ENCODE data around the gene NUMB.
A peak's percentile ranks its signal among the peaks of the same experiment; 100 is the strongest.
"Not testable (repeated sequence)": the region's sequence is repeated elsewhere in the genome, so short reads cannot be mapped to it uniquely, and the experiment has no call there.

NUMB gene

DNA sequence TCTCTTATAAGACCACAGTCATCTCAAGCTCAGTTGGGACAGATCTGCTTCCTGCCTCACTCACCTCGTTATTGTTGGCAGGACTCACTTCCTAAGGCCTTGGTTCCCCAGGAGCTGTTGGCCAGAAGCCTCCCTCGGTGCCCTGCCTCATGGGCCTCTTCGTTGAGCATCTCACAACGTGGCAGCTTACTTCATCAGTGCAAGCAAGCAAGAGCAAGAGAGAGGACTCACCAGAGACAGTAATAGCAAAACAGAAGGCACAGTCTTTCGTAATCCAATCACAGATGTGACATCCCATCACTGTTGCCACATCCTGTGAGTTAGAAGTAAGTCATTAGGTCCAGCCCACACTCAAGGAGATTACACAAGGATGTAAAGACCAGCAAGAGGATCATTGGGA is 5.1 kb upstream of the NUMB start:
- DNase-seq: peak; percentile 38

DNA sequence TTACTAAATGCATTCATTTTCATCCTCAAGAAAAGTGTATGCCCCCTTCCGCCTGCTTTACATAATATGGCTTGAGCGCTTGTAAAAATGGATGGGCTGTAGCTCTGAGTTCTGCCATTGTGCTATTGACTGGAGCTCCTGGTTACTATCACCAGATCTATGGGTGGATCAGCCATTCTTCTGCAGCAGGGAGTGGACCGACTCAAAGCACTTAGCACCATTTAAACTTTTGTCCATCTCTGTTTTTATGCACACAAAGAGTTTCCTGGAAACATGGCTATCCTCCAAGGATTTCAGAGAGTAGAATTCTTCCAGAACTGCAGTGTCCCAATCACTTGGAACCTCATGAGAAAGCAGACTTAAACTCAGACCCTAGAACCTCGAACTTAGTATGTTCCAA is 4.5 kb upstream of the NUMB start:
- DNase-seq: no peak

DNA sequence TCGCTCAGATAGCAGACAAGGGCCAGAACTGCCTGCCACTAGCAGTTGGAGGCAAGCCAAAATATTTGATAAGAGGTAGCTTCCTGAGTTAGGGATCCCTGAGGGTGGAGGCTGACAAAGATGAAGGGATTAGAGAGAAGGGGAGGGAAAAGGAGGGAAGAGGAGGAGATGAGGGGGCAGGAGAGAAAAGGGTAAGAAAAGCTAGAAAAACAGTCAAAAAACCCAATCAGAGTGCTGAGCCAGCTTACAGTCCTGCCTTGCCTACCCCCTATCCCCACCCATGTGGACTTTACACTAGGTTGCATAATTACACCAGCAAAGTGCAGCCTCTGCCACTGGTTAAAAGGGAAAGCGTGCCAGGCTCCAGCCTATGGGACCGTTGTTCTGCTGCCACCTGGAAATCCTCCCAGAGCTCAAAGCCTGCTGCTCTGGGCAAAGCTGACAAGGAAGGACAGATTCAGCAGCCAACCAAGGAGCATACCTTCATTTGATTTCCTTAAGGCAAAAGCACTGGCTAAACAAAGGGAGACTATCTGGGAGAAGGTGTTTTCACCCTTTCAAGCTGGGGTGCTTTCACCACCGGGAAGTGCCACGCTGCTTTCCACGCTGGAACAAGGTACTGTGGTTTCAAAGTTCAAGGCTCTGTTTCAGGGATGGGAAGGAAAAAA is 3.8 kb upstream of the NUMB start:
- DNase-seq: no peak

GRCh38 chr14:73461478-73462047 is 3.2 kb upstream of the NUMB start:
- no peak for DNase-seq

GRCh38 chr14:73460691-73461127 is 2.4 kb upstream of the NUMB start:
- no peak for DNase-seq

- DNase-seq: no peak
Measured at GRCh38 chr14:73459959-73460358, 1.6 kb upstream of the NUMB start.

DNA sequence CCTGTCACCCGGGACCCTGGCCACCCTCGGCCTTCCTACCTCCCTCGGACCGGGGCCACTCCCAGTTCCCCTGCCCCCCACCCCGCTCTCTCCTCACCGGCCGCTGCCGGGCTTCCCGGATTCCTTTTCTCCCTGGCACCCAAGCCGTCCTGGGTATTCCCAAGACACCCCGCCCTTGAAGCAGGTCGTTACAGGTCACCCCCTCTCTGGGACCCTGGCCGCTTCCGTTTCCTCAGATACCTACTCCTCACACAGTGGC is 493 bp downstream of the NUMB start:
- DNase-seq: no peak

DNA sequence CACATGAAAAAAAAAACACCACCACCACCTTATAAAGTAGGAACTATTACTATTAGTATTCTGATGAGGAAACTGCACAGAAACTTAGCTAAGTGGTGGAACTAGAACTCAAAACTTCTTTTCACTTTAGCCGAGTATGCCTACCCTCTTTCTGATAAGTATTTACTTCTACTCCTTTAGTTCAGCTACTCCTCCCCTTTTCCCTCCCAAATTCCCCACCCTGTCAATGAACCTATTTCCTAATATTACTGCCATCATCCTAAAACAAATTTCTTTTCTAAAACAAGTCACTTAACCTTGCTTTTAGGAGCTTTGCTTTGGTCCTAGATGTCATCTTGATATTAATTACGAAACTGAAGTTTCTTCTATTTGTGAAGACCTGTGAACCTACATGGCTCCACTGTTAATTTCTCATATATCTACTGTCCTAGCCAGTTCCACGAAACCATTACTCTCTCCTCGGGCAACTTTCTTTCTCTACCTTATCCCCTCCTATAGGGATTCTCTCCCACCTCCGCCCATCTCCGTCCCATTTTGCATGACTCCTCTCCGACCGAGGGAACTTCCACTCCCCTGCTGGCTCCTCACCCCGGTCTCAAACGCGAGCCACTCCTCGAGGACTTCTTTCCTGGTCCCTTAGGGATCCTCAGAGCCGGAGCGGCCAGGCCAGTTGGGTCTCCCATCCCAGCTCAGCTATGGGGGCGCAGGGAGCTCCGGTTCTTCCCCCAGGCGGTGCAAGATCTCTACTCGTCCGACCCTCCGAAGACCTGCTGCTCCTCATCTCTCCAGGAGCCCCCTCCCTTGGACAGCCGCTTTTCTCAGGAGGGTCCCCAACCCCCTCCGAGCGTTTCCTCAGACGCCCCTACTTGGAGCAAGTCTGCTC is 1.1 kb downstream of the NUMB start:
- peak; percentile 33 for DNase-seq

GRCh38 chr14:73455294-73455693 is 3.1 kb downstream of the NUMB start:
- no peak for DNase-seq

DNA sequence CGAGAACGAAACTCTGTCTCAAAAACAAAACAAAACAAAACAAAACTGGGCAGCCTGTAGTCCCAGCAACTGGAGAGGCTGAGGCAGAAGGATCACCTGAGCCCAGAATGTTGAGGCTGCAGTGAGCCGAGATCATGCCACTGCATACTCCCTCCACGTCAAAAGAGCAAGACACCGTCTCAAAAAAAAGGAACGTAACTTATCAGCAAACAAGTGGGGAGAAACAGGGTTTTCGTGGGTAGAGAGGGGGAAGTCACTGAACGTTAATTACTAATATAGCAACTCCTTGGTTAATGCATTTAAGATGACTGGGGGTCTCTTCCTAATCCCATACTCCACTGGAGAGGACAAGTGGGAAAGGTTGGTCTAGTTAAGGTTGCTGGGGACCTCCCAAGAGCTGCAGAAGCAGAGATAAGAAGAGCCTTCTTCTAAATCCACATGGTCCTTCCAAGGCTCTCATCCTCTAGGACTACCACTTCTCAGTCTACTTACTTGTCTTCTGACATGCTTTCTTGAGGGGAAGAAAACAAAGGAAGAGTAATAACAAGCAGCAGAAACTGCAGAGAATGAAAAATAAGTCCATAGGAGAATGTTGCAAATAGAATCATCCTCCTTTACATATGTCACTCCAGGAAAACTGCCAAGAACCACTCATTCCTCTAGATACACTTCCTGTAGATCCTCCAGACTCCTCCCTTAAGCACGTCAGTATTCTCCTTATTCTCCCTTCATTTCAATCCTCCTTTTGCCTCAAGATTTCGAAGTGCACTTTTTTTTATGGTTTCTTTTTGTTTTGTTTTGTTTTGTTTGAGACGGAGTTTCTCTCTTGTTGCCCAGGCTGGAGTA is 5.8 kb downstream of the NUMB start:
- DNase-seq: no peak

DNA sequence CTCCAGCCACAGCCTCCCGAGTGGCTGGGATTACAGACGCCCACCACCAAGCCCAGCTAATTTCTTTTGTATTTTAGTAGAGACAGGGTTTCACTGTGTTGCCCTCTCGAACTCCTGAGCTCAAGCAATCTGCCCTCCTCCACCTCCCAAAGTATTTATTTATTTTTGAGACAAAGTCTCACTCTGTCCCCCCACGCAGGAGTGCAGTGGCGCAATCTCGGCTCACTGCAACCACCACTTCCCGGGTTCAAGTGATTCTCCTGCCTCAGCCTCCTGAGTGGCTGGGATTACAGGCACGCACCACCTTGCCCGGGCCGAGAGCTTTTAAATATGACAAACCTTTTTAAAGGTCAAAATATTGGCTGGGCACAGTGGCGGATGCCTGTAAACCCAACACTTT is 14.6 kb downstream of the NUMB start:
- DNase-seq: no peak

DNA sequence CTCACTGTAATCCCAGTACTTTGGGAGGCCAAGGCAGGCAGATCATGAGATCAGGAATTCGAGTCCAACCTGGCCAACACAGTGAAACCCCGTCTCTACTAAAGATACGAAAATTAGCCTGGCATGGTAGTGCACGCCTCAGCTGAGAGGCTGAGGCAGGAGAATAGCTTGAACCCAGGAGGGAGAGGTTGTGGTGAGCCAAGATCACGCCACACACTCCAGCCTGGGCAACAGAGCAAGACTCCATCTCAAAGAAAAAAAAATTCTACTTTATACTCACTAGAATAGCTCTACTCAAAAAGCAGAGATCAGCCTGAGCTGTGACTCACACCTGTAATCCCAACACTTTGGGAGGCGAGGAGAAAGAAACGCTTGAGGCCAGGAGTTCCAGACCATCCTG is 17.1 kb downstream of the NUMB start:
- no peak for DNase-seq

DNA sequence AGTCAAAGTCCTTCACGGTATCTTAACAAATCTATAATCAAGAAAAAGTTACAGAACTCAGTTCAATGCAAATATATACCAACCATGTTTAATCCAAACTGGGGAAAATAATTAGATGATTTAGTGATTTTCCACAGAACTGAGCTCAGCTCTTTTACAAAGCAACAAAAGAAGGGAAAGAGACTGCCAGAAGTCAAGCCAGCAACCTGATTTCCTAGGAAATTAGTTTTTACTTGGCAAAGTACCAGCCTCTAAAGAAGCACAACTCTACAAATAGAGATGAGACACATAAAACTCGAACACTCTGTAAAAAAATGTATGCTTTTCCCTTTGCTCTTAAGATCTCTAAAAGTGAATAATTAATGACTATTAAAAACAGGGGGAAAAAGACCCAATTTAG is 19.4 kb downstream of the NUMB start:
- no peak for DNase-seq

DNA sequence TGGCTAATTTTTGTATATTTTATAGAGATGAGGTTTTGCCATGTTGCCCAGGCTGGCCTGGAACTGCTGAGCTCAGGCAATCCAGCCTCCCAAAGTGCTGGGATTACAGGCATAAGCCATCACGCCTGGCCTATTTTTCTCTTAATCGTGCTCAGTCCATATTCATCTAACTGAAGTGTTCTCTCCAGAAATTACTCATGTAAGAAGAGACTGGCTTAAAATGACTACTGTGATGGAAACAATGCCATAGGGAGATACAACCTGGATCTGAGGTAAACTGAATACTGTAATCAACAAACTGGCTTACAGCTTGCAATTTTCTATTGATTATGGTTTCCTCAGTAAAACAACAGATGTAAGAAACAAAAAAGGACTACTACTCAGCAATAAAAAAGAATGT is 21.1 kb downstream of the NUMB start:
- DNase-seq: no peak

GRCh38 chr14:73432124-73432523 is 26.2 kb downstream of the NUMB start:
- no peak for DNase-seq

GRCh38 chr14:73428353-73428824 is 30.0 kb downstream of the NUMB start:
- no peak for DNase-seq

GRCh38 chr14:73427516-73428264 is 30.7 kb downstream of the NUMB start:
- DNase-seq: no peak

DNA sequence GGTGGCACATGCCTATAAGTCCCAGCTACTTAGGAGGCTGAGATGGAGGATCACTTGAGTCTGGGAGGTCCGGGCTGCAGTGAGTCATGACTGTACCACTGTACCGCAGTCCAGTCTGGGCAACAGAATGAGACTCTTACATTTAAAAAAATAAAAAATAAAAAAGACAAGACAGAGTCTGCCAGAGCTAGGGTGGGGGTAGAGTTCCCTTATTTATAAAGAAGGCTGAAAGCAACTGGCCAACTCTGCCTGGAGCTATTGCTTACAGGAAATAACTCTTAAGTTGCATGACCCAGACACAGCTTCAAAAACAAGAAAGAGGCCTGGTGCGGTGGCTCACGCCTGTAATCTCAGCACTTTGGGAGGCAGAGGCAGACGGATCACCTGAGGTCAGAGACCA is 31.5 kb downstream of the NUMB start:
- DNase-seq: no peak

DNA sequence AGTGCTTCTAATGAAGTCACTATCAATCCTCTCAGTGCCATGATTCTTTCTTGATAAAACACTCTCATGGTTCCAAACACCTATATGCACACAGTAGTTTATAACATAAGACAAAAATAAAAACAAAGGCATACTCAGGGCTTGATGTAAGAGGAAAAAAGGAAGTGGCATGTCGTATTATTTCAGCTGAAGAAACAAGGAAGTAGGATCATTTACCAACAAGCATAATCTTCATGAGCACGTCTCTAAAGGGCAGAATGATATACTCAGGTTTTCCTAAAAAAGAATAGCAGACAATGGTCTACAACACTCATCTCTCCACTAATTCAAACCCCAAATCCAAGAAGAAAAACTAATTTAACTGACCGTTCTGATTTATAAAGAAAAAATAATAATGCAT is 33.9 kb downstream of the NUMB start:
- no peak for DNase-seq

DNA sequence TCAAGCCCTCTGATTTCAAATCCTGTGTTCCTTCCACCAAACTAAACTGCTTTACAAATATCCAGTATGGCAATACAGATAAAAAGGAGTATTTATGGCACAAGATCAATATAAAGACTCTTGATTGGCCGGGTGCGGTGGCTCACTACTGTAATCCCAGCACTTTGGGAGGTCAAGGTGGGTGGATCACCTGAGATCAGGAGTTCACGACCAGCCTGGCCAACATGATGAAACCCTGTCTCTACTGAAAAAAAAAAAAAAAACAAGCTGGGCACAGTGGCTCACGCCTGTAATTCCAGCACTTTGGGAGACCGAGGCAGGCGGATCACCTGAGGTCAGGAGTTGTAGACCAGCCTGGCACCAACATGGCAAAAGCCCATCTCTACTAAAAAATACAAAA is 35.3 kb downstream of the NUMB start:
- DNase-seq: not testable (repeated sequence)

- DNase-seq: no peak
Measured at GRCh38 chr14:73422515-73422914, 35.8 kb downstream of the NUMB start.

GRCh38 chr14:73418227-73418626 is 40.1 kb downstream of the NUMB start:
- no peak for DNase-seq

- not testable (repeated sequence) for DNase-seq
Measured at GRCh38 chr14:73406248-73406647, 52.1 kb downstream of the NUMB start.
